Stimulated activated CD8-positive, alpha-beta memory T cell treated with anti-CD3 and anti-CD28 coated beads, Interleukin-12 subunit alpha, Interleukin-12 subunit beta, amount 100 ng/mL, for 4 hours (primary cell): ENCODE results near the gene RABEP1.
"Not testable (repeated sequence)": the region's sequence is repeated elsewhere in the genome, so short reads cannot be mapped to it uniquely, and the experiment has no call there.

Source experiments
- DNase-seq: peaks from one replicate; pipeline ENCODE4 v3.0.0-alpha.2; 2020; ENCODE audit warnings: low read depth

Gene RABEP1, protein sequence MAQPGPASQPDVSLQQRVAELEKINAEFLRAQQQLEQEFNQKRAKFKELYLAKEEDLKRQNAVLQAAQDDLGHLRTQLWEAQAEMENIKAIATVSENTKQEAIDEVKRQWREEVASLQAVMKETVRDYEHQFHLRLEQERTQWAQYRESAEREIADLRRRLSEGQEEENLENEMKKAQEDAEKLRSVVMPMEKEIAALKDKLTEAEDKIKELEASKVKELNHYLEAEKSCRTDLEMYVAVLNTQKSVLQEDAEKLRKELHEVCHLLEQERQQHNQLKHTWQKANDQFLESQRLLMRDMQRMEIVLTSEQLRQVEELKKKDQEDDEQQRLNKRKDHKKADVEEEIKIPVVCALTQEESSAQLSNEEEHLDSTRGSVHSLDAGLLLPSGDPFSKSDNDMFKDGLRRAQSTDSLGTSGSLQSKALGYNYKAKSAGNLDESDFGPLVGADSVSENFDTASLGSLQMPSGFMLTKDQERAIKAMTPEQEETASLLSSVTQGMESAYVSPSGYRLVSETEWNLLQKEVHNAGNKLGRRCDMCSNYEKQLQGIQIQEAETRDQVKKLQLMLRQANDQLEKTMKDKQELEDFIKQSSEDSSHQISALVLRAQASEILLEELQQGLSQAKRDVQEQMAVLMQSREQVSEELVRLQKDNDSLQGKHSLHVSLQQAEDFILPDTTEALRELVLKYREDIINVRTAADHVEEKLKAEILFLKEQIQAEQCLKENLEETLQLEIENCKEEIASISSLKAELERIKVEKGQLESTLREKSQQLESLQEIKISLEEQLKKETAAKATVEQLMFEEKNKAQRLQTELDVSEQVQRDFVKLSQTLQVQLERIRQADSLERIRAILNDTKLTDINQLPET

DNA sequence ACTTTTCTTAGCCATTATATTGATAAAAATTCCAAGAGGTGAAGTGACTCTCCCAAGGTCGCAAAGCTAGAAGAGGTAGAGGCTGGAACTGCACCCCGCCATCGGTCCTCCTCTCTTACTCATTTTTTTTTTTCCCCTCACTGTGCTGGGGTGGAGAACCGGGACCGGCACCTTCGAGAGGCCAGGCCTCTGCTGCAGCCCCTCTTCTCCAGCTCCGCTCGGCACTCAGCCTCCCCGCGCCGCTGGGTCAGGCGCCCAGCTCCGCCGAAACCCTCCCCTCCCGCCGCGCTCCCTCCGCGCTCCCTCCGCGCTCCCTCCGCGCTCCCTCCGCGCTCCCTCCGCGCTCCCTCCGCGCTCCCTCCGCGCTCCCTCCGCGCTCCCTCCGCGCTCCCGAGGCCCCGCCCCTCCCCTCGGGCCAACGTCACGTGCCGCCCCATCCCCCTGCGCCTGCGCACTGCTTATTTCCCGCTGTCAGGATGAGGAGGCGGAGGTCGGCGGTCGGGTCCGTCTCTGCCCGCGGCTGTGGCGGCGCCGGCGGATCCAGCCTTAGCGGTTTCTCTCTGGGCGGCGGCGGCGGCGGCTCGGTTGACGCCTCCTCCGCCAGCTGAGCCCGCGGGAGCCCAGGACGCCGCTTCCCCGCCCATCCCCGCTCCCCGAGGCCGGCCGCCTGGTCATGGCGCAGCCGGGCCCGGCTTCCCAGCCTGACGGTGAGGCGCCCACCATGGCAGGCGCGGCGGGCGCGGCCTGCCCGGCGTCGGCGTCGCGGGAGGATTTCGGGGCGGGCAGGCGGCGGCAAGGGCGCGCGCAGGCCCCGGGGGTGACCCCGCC lies at the start of gene RABEP1:
Gene RABEP1, plus strand, starts transcription at position 471 of the 828 bp plus-strand sequence. Its CDS starts 203 bp downstream, at position 674.
- peak; percentile 91 for DNase-seq

DNA sequence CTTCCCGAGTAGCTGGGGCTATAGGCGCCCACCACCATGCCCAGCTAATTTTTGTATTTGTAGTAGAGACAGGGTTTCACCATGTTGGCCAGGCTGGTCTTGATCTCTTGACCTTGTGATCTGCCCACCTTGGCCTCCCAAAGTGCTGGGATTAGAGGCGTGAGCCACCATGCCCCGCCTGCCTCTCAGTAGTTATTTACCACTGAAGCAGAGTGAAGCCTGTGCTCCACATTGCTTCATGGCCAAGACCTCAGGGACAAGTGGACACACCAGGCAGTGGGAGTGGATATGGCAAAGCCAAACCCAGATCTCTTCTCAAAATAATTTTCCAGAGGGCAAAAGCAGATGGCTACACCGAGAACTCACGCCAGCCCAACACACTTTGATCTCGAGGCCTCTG lies 48.6 kb upstream of the RABEP1 start:
- not testable (repeated sequence) for DNase-seq

DNA sequence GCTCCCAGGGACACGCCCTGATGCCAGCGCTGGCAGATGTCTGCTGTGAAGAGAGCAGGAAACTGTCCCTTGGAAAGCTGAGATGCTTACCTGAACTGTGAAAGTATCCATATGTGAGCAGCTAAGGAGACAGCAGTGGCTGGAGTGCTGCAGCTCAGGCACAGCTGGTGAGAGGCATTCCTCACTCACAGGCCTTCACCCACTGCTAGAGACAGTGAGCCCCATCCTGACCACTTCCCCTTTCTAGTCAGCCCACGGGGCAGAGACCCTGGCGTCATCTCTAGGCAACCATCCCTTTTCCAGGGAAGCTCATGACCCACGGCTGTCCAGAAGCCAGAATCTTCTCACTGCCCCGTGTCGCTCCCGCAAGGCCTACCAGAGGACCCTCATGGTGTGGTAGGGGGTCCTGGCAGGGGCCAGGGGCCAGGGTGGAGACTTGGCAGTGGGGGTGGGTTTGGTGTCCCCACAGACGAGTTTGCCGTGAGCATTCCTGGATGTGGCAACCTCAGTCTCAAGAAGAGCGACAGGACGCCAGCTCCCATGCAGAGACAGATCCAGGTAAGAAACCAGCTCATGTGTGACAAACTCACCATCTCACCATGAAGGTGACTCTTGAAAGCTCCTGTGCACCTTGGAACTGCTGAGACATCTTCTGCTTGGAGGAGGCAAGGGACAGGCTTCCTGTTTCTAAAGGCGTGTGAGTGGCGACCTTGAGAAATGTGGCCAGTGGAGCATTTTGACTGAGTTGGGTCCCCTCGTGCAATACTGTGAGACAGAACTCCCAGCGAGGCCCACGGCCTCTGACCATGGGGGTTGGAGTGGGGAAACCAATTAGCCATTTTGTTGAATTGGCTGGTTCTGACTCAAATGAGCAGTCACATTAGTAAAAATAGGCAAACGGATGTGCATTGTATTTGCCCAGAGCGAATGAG lies 47.2 kb upstream of the RABEP1 start, which contains the start of gene SCIMP:
Gene SCIMP, minus strand, starts transcription at position 216 of the 932 bp plus-strand sequence. Its CDS starts 105 bp downstream, at position 111.
- no peak for DNase-seq

DNA sequence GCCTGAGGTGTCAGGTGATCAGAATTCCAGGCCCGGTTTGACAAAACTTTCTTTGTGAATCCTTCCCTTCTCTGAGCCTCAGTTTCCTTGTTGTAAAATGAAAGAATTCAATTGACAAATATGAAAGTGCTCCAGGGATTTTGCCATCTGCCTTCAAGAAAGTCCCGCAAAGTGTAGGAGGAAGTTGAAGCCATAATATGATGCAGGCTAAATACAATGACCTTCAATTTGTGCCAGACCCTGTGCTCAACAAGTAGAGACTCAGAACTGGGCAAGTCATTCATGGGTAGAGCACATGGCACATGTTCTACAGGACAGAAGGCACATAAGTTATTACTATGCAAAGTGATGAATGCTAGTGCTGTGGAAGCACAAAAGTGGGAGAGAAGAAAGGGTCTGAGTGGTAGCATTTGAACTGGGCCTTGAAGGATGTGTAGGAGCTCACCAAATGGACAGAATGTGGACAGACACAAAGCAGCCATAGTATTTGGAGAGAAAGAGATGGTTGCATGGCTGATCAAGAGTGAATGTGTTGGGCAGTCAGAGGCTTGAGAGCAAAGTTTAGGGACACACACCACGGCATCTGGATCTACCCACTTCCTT lies 45.0 kb upstream of the RABEP1 start:
- DNase-seq, result no peak

DNA sequence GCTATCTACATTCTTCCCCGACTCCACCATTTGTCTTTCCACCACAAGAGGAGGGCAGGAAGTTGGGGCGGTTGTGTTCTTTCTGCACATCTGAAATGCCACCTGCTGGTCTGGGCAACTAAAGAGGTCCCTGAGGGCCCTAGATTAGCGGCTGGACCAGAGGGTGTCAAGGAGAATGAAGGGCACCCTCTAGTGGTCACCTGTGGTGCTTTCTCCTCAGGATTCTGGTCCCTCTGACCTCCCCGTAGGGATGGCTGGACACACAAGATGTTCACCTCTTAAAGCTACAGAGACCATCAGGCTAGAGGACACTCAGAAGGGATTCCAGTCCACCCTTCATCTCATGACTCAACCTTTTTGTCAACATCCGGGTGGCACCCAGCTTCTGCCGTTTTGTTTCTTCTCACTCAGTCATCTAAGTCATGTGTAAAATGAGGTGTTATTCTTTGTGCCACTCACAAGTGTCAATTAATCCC lies 44.5 kb upstream of the RABEP1 start:
- DNase-seq, result peak; percentile 29

DNA sequence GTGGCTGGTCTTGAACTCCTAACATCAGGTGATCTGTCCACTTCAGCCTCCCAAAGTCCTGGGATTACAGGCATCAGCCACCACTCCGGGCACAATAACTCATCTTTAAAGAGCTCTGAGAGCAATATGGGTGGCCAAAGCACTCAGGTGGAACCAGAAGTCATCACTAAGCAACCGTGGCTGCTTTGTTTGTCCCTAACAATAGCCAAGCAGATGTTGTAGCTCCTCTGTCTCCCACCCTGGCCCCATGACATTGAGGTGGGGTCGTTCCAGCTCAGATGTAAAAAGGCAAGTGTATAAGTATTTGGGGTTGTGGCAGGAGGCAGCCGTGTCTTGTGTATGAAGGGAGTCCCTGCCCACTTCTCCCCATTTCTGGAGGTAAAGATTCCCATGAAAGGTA lies 43.8 kb upstream of the RABEP1 start:
- DNase-seq, result no peak

DNA sequence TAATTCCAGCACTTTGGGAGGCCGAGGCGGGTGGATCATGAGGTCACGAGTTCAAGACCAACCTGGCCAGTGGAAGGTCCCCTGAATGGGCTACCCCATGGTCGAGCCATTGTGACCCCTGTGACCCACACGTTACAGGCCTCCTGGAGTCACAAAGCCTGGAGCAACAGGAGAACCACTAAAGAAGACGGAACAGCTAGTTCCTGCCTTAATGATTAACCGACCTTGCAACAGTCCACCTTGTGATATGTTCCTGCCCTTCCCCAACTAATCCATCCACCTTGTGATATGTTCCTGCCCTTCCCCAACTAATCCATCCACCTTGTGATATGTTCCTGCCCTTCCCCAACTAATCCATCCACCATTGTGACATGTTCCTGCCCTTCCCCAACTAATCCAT lies 42.3 kb upstream of the RABEP1 start:
- not testable (repeated sequence) for DNase-seq

DNA sequence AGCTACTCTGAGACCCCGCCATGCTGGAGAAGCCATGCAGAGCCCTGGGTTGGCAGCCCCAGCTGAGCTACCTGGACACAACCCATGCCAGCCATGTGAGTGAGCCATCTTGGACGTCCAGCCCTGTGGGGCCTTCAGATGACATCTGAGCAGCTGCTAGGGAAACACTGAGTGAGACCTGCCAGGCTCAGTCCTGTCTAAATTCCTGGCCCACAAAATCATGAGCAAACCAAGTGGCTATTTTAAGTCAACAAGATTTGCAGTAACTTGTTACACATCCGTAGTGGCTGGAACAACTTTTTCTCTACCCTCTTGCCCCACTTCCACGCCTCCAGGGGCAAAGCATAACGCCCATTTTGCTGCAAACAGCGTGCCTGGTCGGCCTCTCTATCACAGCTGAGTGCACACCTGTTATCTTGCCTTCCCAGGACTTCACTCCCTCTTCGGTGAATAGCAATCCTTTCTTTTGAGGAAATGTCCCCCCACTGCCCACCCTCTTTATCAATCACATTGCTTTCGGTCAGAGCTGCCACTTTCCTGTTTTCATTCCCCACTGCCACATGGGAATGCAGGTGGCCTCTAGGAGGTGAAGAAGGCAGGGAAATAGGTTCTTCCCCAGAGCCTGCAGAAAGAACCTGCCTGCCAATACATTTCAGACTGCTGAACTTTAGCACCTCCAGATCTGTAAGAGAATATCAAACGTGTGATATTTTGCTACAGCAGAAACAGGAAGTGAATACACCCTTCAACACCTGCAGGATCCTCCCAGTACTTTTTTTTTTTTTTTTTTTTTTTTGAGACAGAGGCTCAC lies 40.0 kb upstream of the RABEP1 start:
- no peak for DNase-seq

DNA sequence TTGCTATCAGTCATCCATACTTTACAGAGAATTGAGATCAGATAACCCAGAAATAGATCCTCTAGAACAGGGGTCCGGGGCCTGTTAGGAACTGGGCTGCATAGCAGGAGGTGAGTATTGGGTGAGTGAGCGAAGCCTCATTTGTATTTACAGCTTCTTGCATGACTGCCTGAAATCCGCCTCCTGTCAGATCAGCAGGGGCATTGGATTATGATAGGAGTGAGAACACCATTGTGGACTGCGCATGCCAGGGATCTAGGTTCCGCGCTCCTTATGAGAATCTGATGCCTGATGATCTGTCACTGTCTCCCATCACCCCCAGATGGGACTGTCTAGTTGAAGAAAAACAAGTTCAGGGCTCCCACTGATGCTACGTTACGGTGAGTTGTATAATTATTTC lies 34.5 kb upstream of the RABEP1 start:
- no peak for DNase-seq

DNA sequence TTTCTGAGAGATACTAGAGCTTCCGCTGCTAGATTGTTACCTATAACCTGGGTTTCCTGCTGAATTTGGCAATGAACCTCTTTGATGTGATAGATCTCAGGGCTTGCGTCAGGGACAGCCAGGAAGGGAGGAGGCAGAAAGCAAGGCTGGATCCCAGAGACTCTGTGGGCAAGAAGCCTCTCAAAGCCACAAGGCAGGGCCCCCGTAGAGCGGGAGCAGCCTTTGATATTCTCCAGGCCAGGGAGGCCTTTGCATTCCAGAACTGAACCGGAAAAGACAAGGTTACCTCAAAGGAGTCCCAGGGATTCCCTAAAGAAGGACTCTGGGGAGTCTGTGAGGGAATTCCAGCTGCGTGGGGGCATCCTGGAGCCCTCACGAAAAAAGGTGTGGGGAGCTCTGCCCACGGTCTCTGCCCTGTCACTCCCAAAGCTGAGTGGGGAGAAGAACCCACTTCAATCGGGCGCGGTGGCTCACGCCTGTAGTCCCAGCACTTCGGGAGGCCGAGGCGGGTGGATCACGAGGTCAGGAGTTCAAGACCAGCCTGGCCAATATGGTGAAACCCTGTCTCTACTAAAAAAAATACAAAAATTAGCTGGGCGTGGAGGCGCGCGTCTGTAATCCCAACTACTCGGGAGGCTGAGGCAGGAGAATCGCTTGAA lies 33.1 kb upstream of the RABEP1 start:
- DNase-seq, result no peak

DNA sequence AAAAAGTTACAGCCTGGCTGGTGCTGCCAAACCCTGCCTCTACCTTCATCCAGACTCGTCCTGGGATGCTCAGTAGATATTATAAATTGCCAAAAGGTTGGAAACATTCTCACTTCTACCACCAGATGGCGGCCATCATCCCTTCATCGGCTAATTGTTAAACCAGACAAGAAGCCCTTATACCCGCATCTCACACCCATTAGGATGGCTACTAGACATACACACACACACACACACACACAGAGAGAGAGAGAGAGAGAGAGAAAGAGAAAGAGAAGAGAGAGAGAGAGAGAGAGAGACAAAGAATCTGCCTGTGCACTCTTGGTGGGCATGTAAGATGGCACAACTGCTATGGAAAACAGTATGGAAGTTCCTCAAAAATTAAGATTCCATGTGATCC lies 32.5 kb upstream of the RABEP1 start:
- no peak for DNase-seq

DNA sequence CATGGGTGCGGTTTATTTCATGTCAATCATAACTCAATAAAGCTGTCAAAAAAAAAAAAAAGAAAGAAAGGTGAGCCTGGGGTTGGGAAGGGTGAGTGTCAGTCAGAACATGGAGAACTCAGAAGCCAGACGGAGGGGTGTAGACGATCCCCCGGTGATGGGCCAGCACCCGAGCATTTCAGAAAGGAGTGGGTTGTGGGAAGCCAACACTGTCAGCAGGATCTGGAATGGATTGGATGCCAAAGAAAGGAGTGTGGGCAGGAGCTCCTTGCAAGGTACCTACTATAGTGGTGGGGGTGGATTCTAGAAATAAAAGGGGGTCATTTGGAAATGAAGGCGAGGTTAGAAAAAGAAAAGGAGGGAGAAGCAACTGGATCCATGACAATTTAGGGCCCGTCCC lies 27.7 kb upstream of the RABEP1 start:
- no peak for DNase-seq

DNA sequence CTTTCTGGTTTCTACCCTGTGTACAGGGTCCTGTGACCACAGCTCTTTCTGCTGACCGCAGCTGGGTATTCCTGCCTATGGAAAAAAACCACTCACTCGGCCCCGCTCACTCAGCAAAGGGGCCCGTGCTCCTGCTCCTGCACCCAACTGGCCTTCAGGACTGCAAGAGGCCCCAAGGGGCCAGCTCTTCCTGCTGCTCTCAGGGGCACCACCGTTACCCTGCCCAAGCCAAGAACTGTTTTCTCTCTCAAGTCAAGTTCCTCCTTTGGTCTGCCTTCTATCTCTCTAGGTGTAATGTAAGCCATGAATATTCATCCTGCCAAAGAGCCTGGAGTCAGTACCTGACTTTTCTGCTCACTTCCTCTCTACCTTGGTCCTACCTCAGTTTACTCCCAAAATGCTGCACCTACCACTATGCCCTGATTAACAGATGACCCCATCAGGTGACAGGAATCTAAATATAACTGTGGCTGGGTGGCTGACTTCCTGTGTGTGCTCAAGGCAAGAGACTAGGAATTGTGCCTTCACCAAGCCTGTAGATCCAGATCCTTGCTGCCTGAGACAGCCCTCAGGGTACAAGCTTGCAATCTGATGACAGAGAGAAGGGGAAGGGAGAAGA lies 27.1 kb upstream of the RABEP1 start:
- no peak for DNase-seq

DNA sequence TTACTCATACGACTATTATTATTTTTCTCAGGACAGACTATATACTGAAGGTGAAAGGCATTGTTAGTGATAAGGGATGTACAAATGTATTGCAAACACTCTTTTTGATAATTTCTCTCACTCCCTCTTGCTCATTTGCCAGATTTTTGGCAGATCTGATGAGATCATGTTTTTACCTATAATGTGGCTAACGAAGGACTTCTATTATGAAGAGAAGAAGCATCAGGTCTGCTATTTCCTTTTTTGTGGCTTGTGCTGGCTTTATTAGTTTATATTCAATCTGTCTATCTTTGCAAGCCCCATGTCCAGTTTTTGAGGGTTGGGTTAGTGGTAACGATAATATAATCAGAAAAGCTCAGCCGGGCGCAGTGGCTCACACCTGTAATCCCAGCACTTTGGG lies 25.0 kb upstream of the RABEP1 start:
- DNase-seq, result no peak

DNA sequence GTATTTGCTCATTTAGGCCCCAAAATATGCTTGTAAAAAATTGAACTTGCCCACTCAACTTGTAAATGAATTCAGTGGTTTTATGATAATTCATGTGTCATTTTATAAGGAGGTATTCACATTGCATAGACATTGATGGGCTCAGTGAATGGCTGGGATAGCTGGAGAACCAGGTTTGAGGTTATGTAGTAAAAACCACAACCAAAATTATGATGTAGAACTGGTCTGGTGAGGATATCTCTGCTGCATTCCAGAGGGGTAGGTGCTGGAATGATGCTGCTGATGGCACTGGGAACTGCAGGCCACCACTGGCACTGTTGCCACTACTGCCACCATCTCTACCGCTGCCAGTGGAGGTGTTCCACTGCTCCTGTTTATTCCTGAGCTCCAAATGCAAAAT lies 21.5 kb upstream of the RABEP1 start:
- no peak for DNase-seq

DNA sequence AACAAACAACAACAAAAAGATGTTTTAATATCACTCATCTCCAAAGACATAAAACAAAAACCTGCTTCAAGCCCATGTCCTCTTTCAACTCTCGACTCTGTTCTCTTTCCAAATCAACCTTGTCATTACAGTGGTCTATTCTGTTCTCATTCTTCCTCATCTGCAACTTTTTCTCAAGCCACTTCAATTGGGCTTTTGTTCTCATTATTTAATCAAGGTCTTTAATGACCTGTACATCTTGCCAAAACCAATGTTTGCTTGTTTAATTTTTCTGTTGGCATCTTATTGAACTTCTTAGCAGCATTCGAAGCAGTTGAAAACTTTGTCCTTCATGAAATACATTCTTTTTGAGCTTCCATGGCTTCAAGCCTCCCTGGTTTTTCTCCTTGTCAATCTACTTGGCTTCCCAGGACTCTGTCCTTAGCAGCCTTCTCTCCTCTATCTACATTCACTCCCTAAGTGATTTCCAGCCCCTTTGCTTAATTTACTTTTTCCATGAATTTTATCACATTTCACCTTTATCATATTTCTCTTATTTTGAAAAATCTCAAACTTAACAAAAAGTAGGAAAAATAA lies 19.6 kb upstream of the RABEP1 start:
- no peak for DNase-seq

DNA sequence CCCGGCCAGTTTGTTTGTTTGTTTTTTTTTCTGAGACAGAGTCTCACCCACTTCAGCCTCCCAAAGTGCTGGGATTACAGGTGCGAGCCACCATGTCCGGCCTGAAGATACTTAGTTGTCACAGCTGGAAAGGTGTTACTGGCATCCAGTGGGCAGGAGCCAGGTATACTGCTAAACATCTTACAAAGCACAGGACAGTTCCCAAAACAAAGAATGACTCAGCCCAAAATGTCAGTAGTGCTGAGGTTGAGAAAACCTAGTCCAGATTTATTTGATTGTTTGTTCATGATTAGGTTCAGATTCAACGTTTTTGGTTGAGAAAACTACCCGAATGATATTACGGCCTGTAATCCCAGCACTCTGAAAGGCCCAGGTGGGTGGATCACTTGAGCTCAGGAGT lies 18.6 kb upstream of the RABEP1 start:
- DNase-seq, result no peak

DNA sequence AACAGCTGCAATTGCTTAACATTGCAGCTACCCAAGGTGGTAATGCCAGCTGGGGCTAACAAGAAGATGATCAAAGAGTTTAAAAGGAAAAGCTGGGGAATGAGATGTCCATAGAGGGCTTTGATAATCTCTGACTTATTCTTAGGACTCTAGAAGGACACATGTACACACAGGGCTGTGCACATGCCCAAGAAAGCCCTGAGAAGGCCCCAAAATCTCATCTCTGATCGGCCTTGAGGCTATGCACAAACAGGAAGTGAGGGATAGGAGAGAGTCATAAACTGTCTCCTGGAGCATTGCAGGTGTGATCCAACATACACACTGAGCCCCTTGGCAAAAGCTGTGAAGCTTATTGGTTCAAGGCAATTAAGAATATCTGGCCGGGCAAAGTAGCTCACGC lies 17.2 kb upstream of the RABEP1 start:
- no peak for DNase-seq
